HG03354 (cell line): Measurements from ENCODE around the gene USP2.

ENCODE experiments used
- ATAC-seq: cut with Tn5 transposase; IDR thresholded peaks from one replicate; pipeline ENCODE4 v1.9.1; 2021; ENCODE audit warnings: mild to moderate bottlenecking; ENCODE audit not compliant: unreplicated experiment, poor library complexity, severe bottlenecking

USP2 gene

GRCh38 chr11:119334174-119334930 lies 47.1 kb downstream of the USP2 start, which contains the start of gene RNF26:
RNF26 (plus strand) TSS chr11:119334527; CDS start chr11:119335123, 596 bp downstream.
- ATAC-seq: peak; percentile 95

- no peak for ATAC-seq
Observed at GRCh38 chr11:119332111-119332765, 49.3 kb downstream of the USP2 start.

GRCh38 chr11:119330237-119330636 lies 51.3 kb downstream of the USP2 start:
- ATAC-seq: no peak

- ATAC-seq: no peak
Observed at GRCh38 chr11:119329320-119329719, 52.2 kb downstream of the USP2 start.

- ATAC-seq: no peak
Observed at GRCh38 chr11:119324189-119324588, 57.3 kb downstream of the USP2 start.

- no peak for ATAC-seq
Observed at GRCh38 chr11:119323532-119324033, 57.9 kb downstream of the USP2 start.

DNA sequence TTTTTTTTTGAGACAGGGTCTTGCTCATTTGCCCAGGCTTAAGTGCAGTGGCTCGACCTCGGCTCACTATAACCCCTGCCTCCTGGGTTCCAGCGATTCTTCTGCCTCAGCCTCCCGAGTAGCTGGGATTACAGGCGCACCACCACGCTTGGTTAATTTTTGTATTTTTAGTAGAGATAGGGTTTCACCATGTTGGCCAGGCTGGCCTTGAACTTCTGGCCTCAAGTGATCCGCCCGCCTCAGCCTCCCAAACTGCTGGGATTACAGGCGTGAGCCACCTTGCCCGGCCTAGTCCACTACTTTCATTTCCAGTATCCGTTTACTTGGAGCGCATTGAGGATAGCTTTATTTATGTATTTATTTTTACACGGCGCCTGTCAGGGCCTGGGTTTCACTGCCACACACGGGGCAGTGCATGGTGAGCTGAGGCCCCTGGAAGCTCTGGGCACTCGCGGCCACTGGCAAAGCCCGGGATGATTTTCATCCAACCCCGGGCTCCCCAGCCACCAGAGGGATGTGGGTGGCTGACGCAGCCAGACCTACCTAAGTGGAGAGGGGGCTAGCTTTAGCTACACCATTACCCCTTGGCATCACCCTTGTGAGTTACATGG lies 58.5 kb downstream of the USP2 start:
- ATAC-seq: no peak

DNA sequence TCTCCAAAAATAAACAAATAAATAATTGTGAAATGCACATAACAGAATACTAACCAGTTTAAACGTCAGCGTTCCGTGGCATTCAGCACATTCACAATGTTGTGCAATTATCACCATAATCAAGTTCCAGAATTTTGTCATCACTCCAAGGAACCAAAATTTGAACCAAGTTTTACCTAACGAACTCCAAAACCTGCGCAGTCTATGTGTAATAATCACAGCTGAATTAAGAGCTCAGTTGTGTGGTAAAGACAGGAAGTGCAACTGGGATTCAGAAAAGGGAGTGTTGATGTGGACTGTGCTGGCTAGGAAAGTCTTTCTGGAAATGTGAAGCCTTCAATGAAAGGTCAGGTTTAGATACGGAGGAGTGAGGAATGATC lies 59.1 kb downstream of the USP2 start:
- no peak for ATAC-seq

DNA sequence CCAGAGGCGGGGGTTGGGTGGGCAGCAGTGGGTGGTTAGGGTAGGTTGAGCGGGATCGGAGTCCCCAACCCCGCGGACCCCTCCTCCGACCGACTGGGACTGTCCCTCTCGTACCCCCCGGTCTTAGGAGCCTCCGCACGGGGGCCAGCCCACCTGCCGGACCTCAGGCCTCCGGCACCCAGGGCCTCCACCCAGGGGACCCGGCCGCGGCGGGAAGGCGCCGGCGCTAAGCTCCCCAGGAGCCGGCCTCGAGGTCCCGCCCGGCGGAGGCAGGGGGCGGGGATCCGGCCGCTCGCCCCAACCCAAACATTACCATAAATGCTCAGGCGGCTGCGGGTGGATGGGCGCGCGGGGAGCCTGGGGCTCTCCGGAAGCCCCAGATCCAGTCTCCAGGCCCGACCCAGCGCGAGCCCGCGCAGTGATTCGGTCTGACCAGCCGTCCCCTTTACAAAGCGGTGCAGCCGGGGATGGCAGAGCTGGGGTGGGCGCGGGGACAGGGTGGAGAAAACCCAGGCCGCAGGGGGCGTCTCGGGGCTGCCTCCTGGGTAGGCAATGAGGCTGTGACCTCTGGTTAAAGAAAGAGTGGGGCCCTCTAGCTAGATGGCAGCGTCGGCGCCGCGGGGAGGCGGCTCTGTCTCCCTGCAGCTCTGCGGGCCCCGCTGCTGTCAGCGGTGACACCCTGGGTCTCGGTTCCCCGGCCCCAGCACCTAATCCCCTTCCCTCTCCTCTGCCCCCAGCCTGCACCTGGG lies 60.5 kb downstream of the USP2 start:
- peak; percentile 56 for ATAC-seq

- ATAC-seq: no peak
Observed at GRCh38 chr11:119320240-119320775, 61.2 kb downstream of the USP2 start.

DNA sequence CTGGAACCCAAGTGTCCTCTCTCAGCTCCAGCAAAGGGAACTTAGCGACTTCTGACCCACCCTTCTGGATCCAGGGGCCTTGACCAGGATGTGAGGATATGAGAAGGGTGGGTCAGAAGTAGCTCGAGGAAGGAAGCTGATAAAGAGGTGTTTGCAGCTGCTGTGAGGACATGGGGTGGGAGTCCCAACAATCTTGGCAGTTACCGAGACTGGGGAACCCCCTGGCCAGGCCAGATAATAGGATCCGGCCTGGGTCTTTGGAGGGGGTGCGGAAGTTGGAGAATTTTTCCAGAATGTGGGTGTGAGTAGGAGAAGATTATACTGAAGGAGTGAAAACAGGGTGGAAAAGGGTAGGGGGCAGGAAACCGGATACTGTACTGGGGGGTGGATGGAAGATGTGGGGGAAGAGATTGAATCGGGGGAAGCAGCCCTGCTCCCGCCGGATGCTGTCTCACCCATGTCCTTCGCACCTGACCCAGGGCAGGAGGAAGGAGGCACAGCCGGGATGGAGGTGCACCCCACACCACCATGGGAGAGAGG lies 61.7 kb downstream of the USP2 start:
- no peak for ATAC-seq

GRCh38 chr11:119319136-119319699 lies 62.3 kb downstream of the USP2 start:
- no peak for ATAC-seq

- ATAC-seq: no peak
Observed at GRCh38 chr11:119318240-119319135, 63.0 kb downstream of the USP2 start.

DNA sequence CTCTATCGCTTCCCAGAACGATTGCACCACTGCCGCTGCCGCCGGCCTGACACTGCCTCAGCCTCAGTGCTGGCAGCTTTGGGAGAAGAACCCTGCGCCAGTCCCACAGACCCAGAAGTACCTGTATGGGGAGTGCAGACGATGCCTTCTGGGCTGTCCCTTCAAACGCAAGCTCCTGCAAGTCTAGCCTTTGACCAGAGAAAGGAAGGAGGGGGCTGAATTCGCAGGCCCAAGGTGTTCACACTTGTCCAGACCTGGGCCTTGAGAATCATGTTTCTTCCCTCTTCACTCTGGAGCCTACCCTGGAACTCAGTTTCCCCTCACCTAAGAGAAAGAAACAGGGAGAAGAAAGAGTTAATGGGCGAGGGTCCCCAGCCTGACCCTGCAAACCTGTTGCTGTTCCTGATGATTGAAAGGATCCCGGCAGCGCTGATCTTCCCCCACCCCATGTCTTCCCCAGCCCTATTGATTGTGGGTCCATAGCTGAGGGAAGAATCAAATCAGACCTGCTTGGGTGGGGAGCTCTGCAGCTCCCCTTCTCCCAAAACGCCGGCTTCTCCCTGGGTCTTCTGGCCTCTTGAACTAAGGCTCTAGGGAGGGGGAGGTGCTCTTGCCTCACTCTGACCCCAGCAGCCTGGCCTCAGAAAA lies 63.8 kb downstream of the USP2 start:
- ATAC-seq: no peak

DNA sequence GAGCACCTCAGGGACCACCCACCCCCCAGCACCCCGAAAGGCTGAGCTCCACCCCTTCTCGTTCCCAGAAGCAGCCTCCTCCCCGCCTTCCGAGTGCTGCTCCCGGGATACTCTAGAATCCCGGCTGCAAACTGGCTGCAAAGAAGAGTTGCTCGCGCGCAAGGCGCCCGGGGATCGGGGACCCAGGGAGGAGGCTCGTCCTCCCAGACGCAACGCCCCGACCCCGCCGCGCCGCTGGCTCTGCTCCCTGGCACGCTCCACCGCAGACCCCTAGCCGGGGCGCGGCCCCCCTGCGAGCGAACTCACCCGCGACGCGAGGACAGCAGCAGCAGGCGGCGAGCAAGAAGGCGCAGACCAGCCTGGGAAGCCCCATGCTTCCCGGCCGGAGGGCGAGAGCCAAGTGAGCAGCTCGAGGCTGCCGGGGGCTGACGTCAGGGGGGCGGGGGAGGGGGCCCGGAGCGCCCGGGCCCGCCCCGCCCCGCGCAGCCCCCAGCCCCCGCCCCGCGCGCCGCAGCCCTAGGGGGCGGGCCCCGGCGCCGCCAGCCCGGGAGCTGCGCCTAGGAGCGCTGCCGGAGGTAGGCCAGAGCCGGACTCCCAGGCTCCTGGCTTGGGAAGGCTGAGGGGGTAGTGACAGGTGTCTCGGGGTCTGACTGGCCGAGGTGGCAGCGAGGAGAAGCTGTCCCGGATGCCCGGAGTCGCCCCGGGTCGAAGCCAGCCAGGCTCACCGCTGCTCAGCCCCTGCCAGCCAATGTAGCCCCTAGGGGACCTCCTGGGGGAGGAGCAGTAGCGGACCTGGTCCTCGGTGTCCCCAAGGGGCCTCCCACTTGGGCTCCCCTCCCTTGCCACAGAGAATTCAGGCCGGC lies 64.5 kb downstream of the USP2 start, which contains the start of gene MCAM:
Gene MCAM (minus strand): TSS at position 402 of the 863 bp plus-strand sequence. CDS start 29 bp downstream, at position 373.
- no peak for ATAC-seq

DNA sequence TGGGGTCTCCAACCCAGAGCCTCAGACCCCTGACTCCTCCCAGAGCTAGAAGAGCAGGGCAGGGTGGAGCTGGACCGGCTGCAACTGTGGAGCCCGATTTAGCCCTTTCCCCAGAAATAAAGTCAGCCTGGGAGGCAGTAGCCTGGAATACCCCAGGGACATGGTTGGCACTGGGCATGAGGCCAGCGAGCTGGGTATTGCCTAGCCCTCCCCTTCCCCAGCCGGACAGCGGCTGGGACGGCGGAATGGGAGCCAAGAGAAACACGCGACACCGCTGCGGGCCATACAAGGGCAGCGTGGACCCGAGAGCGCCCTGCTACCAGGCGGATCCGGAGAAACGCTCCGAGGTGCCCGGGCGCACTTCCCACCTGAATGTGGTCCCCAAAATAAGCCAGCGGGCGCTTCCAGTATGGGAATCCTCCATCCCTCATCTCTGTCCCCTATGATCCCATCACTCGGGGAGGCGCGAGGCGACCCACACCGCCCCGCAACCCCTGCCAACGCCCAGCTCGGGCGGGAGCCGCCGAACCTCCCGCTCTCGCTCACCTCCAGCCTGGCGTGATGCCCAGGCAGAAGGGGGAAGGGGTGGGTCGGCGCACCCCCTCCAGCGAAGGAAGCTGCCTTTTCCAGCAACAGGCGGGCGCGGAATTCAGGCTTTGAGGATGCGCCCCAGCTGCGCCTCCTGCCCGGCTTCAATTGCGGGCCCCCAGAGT lies 65.3 kb downstream of the USP2 start:
- no peak for ATAC-seq
